HL-60 (cell line): Measurements from ENCODE around the gene CACNA2D3.

Experiments
- POLR2AphosphoS5 ChIP-seq: IDR thresholded peaks from 2 replicates; pipeline ENCODE4 v1.6.1; 2012; ENCODE audit warnings: low read depth
- REST ChIP-seq: IDR thresholded peaks from 2 replicates; pipeline ENCODE4 v1.6.1; 2012; ENCODE audit warnings: low read depth; ENCODE audit not compliant: insufficient replicate concordance
- SPI1 ChIP-seq: IDR thresholded peaks from 2 replicates; pipeline ENCODE4 v1.6.1; 2012; ENCODE audit warnings: low read depth, mild to moderate bottlenecking, borderline replicate concordance
- TF ChIP-seq, protein P1 (sequence below): IDR thresholded peaks from one replicate; pipeline ENCODE4 v1.5.1; 2011; ENCODE audit warnings: low read length, control low read depth, inconsistent platforms; ENCODE audit not compliant: insufficient read depth

- TF ChIP-seq SPI1 (no peak), REST (no peak), POLR2AphosphoS5 (no peak)
- TF ChIP-seq, protein P1, sequence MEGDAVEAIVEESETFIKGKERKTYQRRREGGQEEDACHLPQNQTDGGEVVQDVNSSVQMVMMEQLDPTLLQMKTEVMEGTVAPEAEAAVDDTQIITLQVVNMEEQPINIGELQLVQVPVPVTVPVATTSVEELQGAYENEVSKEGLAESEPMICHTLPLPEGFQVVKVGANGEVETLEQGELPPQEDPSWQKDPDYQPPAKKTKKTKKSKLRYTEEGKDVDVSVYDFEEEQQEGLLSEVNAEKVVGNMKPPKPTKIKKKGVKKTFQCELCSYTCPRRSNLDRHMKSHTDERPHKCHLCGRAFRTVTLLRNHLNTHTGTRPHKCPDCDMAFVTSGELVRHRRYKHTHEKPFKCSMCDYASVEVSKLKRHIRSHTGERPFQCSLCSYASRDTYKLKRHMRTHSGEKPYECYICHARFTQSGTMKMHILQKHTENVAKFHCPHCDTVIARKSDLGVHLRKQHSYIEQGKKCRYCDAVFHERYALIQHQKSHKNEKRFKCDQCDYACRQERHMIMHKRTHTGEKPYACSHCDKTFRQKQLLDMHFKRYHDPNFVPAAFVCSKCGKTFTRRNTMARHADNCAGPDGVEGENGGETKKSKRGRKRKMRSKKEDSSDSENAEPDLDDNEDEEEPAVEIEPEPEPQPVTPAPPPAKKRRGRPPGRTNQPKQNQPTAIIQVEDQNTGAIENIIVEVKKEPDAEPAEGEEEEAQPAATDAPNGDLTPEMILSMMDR, result no peak
Observed at GRCh38 chr3:54755756-54756155, 633.4 kb downstream of the CACNA2D3 start.
